Measurements from ENCODE around the gene DPP4.

DPP4 gene

GRCh38 chr2:162013514-162014475 is 60.2 kb downstream of the DPP4 start:
- DNase-seq = no peak

DNA sequence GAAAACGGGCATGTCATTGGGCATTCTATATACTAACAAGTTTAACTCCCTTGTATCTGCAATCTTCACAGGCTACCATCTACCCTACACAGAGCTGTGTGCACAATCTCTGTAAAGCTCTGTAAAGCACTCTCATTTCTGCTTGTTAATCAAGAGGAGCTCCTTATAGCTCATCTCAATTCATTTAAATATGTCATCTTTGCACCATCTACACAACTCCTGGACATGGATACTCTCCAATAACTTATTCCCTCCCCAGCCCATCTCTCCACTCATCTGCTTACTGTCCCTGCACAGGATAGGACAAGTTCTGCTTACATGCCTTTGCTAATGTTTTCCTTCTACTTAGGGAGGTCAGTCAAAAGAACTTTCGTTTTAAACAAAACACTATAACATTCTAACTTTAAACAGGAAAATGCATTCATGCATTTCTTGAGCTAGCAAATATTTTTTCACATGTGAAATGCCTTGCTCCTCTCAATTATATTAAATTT is 61.4 kb downstream of the DPP4 start:
- DNase-seq = no peak

DNA sequence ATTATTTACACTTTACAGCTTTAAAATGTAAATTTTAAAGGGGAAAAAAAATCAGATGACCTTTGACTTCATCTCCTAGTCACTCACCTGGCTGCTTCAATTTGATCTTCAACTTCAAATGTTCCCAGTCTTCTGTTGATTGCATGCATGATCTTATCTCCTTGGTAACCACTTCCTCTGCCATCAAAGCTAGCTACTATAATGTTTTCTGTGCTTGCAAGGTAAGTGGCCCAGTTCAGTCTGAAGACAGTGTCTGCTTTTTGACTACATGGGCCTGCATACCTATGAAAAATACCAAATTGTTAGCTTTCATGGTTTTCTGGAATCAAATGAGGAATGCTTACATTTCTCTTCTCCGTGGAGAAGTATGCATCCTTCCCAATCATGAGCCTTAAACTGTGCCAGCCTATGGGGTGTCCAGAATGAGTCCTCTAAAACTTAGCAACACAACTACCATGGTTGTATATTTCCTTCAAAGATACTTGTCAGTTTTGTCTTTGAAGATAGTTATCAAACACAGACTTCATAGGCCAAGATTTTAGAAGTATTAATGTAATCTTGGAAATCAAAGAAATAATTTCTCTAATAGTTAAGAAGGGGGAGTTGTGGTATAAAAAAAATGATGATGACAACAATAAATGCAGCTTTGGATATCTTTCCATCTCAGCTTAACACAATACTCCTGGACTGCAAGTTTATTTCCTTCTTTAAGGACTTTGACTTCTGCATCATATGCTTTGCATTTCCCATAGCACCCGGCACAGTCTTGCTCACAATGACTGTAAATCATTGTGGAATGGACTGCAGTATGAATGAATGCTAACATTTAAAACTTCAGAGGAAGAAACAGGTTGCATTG is 62.1 kb downstream of the DPP4 start:
- no peak for DNase-seq

- no peak for DNase-seq
Measured at GRCh38 chr2:162009543-162009942, 64.5 kb downstream of the DPP4 start.

DNA sequence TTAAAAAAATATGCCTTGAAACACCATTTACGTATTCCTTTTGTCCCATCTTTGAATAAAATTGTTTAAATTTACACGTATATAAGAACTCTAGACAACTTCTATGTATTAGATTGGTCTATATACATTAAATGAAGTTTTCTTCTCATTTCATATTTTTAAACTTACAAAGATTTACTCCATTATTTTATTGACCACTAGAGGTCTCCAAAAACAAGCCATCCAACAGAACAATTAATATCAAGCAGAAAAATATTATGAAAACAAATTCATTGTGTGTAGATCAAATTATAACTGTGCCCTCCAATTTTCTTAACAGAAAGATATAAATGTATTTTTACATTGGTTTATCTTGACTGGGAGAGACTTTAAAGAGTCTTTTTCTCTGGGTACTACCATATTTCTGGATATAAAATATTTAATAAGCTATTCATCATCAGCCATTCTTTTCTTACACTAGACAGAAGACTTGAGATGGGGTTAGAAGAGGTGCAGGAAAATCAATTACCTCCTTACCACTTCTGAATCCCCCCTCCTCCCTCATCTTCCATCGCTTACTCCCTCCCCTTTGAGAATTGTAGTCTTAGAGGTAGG is 66.5 kb downstream of the DPP4 start:
- no peak for DNase-seq

DNA sequence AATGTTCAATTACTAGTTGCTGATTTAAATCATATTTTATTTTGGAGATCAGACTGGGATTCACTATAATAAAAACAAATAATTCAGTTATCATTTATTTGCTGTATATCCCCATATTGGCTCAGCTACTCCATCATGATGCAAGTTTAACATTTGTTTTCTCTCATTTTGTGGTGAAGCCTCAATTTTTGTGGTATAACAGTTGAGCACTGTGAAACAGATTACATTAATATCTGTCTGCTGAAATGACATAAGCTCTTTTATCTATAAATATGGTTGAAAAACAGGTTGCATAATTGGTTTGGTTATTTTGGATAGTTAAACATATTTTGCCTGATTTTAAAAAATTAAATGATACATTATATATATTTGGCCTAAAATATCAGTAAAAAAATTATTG is 67.7 kb downstream of the DPP4 start:
- DNase-seq = no peak

DNA sequence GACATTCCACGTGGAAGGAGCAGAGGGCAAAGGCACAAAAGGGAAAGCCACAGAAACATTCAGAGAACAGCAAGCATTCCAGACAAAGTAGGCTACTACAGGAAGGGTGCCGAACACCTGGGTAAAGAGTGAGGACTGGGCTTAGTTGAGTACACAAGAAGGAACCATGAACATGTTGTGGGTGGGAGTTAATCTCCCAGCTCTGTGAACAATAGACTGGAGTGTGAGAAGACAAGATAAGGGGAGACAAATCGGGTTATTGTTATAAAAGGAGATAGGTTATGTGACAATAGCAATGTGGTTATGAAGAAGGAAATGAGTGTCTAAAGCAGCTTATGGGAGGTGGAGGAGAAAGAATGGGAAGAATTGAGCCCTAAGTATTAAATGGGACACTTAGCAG is 70.0 kb downstream of the DPP4 start:
- no peak for DNase-seq

DNA sequence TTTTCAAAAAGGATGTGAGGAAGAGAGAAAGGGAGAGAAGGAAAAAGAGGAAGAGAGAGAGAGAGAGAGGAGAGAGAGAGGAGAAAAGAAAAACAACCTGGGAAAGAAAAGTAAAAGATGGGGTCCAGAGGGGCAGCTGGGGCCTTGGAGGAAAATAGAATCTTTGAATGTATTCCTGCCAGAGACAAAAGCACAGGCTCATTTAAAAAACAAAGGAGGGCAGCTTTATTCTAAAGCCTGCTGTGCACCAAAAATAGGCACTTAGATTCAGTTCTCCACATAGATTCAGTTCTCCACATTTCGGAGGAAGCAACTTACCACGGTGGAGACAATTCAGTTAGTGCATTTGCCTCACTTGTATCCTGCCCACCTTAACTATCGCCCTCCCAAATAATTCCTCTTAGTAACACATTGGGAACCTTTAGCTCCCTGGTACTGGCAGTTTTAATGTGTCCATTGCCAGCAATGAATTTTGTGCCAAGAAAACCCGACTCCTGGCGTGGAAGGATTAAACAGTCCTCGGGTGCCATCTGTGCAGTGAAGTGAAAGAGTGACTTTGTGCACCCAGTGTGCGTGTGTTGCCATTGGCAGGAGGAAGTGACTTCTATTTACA is 71.3 kb downstream of the DPP4 start:
- DNase-seq = no peak

GRCh38 chr2:162000431-162000830 is 73.6 kb downstream of the DPP4 start:
- no peak for DNase-seq

DNA sequence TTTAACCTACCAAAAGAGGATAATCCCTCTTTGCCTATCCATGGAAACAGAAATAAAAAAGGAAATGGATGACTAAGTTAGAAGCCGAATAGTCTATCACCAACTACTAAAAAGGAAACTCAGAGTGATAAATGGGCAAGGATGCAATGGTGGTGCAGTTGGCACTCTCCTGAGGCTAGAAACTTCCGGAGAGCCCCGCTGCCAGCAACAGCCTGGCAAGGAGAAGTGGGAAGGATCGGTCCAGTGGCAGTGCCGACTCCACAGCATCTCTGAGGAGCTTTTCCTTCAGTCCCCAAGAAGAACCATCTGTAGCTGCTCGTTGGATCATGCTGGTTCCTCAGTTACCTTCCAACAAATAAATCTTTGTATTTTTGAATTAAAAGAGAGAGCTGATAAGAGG is 74.7 kb downstream of the DPP4 start:
- no peak for DNase-seq

- no peak for DNase-seq
Measured at GRCh38 chr2:161998857-161999256, 75.2 kb downstream of the DPP4 start.

- no peak for DNase-seq
Measured at GRCh38 chr2:161997916-161998471, 76.0 kb downstream of the DPP4 start.

DNA sequence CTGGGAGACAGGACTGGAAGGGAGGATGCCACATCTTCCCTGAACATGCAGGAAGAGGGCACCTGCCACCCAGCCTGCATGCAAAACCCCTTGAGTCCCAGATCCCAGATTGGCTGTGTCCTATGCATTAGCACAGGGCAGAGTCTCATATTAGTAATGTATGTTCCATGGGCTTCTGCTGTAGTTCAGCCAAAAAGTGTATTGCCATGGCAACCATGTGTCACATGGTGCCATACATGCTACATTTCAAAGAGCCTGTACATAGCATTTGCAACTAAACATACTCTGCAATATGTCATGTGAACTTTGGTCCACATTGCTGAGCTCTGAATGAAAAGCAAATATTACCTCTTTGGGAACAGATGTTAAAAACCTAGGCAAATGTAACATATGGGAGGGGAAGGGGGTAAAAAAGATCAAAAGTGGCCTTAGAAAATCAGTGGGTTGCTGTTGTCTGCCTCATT is 78.4 kb downstream of the DPP4 start:
- DNase-seq = no peak

DNA sequence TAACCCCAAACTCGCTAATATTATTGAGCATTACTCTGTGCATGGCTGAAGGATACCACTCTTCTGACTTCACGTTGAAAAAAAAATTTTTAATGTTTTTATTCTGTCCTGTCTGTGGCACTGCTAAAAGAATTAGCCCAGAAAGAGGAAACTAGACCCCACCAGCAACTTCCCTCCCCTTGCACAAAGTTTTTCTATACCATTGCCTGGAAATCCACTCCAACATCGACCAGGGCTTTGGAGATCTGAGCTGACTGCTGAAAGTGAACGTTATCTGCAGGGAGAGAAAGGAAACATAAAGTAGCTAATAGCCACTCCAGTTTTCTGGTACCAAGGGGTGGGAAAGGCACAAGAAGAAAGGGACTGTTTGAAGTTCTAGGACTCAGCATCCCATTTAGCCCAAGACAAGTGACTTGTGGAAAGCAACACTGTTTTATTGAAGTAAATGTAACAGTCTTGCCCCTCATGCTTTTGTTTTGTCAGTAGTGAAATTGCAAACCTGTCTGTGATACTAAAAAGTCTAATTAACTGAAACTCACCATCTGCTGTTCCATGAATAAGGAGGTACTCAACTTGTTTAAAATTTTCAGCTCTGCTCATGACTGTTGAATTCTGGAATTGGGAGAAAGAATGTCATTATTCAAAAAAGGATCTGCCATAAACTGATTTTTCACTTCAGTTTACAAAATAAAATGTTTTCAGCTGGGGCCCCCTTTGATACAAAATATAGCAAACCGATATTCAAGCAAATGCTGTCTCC is 79.1 kb downstream of the DPP4 start:
- DNase-seq = no peak

GRCh38 chr2:161992531-161992930 is 81.5 kb downstream of the DPP4 start:
- no peak for DNase-seq

- DNase-seq = no peak
Measured at GRCh38 chr2:161991991-161992390, 82.0 kb downstream of the DPP4 start.

GRCh38 chr2:161990741-161991140 is 83.3 kb downstream of the DPP4 start:
- no peak for DNase-seq

GRCh38 chr2:161990036-161990435 is 84.0 kb downstream of the DPP4 start:
- no peak for DNase-seq

GRCh38 chr2:161988589-161988988 is 85.4 kb downstream of the DPP4 start:
- no peak for DNase-seq

- DNase-seq = no peak
Measured at GRCh38 chr2:161987311-161987710, 86.7 kb downstream of the DPP4 start.

DNA sequence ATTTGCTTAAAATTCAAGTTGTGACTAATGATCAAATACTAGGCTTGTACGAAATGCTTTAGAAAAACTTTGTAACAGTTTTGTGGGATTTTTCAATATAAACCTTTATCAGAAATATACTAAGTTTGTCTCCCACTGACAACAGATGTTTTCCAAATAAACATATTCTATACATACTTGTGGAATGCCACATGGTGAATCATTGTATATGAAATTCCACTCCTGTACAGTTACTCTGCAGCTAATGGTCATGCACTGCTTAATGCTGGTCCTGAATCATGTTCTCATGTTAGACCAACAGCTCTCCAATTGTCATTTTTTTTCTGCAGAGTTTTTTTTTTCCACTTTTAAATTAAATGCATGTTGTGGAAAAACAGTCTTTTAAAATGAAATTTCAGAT is 90.1 kb downstream of the DPP4 start:
- DNase-seq = no peak

DNA sequence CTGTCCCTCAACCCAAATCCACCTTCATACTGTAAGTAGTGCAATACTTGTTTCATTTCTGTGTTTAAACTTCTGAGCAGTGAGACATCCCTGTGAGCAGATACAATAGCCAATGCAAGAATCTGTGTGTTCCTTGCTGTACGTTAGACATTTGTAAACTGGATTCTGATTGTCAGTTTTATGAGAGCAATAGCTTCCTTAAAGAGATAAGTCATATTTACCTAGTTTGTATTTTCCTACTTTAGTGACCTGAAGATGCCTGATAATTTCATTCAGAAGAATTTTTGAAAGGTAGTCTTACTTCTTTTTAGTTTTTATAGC is 90.7 kb downstream of the DPP4 start:
- DNase-seq = no peak

All from COR-L47 (cell line).